NCI-H187 (cell line): ENCODE measurements around the gene GFY.

Experiments
- DNase-seq, 2 experiments: peaks; one replicate each; lab custom pipeline; 2025; lab: John Stamatoyannopoulos, UW

GFY gene

DNA sequence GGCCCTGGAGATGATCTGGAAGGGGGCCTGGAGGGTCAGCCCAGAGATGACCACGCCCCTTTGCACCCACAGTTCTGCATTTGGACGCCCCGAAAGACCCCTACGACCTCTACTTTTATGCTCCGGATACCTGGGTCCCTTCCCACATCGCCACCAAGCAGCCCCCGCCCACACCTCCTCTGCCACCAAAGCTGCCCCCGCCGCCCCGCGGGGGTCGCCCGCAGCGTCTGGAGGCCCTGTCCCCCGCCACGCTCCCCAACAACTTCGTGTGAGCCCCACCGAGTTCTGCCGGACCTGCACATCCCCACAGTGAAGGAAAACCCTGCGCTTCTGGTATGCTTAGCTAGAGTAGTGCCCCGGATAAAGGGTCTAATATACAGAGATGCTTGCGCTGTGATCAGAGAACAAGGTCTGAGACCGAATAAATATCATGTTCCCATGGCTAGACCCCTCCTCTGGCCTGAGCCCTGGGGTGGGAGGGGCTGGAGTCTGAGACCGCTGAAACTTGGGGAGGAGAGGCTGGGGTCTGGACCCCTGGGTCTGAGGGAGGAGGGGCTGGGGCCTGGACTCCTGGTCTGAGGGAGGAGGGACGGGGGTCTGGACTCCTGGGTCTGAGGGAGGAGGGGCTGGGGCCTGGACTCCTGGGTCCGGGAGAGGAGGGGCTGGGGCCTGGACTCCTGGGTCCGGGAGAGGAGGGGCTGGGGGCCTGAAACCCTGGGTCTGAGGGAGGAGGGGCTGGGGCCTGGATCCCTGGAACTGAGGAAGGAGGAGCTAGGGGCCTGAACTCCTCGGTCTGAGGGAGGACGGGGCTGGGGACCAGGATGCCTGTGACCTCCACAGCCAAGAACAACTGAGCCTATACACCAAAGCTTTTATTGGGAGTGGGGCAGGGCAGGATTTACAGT lies 3.6 kb downstream of the GFY start:
- DNase-seq: no peak

DNA sequence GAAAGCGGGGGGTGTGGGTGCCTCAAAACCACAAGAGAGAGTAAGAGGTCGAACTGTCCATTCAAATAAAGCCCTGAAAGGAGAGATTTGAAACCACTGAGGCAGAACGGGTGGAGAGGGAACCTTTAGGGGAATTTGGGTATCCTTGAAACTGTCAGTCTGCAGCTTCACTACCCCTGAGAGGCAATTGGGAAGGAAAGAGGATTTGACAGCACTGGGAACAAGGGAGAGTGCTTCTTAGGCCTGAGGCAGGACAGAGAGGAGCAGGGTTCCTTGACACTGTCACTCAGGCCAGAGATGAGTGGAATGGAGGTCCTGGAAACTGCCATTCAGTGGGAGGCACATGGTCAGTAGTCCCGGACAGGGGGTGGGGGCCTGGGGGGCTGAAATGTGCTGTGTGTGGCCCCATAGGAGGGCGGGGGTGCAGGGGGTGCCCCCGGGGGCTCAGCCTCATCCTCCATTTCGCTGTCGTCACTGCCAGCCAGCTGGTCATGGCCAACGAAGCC lies 5.0 kb downstream of the GFY start:
- DNase-seq: peak; percentile 38 to 51

DNA sequence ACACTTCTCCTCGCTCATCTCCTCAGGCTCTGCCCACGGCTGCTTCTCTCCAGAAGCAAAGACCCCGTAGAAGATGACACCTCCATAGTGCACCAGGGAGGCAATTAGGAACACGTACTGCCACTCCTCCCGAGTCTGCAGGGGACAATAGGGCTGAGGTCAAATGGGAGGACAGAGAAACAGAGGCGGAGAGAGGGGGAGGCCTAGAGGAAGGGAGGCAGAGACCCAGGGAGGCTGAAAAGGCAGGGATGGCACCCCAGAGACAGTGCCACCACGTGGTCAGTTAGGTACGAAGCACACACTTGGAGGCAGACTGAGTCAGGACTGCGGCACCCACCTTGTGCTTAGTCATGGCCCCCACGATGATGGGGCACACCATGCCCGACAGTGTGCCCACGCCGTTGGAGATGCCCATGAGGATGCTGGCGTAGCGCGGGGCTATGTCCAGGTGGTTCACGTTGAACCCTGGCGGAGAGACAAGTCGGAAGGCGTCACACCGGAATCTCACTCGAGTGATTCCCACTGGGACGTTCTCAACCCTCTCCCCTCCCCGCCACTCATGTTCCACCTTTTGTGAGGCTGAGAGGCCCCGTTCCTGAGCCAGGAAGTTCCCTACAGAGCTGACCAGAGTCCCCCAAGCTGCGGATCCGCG lies 5.6 kb downstream of the GFY start:
- DNase-seq: no peak

DNA sequence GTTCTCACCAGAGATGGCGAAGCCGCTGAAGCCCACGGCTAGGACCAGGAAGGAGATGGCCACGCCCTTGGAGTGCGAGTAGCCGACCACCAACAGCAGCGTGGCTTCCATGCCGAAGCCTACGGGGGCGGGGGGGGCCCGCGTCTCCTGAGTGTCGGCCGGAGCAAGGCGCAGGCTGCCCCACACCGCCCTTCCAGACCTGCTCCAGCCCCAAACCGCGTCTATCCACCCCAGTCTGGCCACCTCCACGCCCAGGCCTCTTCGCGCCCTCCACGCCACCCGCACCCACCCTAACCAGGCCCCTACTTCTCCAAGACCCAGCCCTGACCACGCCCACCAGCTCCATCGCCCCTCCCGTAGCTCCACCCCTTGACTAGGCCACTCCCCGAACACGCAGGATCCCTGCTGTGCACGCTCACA lies 6.2 kb downstream of the GFY start:
- DNase-seq: no peak

DNA sequence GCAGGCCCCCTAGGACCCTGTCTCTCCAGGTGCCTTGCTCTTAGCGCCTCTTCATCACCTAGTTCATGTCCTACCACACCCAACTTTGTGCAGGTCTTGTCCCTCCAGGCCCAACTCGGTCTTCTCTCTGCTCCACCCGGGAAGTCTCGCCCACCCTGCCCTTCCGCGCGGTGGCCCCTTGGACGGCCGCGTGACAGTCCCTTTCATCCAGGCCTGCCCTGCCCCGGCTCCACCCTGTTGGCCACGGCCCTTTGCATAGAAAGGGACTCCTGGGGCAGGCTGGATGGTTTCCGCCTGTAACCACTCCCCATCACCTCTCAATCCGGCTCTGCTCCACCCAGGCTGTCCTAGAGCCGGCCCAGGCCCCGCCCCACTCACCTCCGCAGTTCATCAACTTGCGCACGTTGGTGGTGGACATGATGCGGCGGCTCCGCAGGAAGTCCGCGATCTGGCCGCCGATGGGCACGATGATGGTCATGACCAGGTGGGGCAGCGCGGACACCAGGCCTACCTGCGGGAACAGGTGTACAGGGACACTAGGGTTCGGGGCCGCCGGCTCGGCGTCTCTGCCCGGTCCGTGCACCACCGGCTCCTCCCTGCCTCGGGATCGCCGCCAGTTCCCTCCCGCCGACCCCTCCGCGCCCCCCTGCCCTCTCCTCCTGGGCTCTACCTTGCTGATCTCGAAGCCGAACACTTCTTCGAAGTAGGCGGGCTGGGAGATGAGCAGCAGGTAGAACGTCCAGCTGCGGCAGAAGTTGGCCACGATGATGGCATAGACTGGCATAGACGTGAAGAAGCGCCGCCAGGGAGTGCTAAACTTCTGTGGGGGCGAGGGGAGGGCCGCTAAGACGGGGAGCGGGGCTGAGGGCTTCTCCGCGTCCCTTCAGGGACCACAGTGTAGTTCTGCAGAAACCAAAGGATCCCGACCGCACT lies 7.2 kb downstream of the GFY start:
- DNase-seq: no peak

DNA sequence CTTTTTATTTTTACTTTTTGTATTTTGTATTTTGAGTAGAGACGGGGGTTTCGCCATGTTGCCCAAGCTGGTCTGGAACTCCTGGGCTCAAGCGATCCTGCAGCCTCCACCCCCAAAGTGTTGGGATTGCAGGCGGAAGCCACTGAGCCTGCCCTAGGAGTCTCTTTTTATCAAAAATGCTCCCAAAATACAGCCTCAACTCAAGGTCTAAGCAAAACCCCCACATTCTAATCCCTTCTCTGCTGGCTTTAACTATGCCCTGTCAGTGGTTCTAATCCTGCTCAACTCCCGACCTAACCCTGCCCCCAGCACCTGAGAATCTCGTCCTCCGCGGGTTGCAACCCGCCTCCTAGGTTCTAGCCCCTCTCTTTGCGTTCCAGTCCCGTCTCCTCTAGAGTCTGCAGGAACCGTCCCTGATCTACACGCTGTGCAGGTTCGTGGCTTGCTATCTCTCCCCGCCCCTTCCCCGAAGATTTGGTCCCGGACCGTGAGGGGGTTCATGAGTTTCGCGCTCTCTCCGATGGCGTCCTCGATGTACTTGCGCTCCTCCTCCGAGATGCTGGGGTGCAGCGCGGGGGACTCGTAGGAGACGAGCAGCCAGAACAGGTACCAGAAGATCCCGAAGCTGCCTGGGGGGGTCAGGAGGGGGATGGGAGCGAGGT lies 8.2 kb downstream of the GFY start:
- no peak for DNase-seq

DNA sequence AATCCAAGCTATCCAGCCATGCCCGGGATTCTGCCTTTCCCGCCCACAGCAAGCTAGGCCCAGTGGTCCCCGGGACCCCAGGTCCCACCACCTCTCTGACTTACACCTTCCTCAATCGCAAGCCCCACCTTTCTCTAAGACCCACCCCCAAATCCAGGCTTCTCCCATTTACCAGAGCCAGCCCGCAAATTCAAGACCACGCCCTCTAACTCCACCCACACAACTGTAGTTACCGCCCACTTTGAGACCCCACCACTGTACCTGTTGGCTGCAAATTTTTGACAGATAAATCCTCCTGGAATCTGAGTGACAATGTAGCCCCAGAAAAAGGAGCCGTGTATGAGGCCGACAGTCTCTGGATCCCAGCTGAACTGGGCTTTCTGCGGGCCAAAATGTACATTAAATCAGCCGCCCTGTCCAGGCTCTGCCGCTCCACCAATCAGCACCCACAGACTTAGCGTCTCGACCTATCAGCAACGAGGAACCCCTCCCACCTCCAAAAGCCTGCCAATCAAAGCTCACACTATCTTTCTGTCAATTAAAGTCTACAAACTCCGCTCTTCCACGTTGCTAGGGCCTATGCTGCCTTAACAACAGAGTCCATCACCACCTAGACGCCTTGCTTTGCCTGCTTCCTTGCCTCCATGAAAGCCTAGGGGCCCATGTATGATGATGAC lies 9.9 kb downstream of the GFY start:
- DNase-seq: no peak

DNA sequence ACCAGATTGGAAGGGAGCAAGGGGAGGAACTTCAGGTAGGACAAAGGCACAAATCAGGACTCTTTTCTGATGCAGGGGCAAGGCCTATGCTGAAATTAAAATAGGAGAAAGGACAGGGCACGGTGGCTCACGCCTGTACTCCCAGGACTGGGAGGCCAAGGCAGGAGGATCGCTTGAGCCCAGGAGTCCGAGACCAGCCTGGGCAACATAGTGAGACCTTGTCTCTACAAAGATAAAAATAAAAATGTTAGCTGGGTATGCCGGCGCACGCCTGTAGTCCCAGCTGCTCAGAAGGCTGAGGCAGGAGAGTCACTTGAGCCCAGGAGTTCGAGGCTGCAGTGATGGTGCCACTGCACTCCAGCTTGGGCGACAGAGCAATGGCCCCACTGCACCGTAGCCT lies 10.5 kb downstream of the GFY start:
- DNase-seq: no peak

DNA sequence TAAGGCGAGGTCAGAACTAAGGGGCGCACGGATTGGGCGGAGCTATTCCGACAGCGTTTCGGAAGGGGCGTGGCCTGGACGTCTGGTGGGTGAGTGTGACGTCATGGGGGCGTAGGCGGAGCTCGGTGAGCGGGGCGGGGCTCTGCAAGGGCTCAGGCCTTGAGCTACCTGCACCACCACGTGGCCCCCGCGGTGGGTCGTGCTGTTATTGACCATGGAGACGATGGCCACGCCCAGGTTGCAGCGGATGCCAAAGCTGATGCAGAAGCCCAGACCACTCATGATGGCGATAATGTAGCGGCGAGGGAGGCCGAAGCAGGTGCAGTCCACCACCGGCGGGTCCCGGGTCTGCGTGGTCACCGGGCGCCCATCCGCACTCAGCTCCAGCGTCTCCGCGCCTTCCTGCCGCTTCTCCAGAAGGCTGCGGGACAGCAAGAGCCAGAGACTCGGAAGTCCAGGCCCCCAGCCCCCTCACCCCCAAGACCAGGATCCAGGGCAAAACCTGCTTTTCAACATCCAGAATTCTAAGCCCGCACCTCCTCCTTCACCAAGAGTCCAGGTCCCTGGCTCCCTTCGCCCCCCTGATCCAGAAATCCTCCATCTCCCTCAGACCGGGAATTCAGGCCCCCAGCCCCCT lies 11.3 kb downstream of the GFY start:
- no peak for DNase-seq

DNA sequence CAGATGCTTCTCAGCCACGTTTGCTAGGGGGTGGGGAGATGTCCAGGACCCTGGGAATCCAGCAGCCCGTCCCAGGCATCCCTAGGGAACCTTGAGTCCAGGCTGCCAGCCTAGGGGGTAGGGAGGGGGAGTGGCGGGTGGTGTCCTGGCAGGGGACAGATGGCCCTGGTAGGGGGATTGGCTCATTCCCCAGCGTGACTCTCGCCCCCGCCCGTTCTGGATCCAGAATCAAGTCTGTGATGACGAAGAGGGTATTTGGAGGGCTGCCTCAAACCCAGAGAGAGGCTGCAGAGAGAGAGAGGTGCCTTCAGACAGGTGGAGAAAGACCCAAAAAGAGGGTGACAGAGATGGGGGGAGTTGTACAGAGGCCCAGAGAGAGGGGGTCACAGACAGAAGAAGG lies 12.0 kb downstream of the GFY start:
- no peak for DNase-seq

DNA sequence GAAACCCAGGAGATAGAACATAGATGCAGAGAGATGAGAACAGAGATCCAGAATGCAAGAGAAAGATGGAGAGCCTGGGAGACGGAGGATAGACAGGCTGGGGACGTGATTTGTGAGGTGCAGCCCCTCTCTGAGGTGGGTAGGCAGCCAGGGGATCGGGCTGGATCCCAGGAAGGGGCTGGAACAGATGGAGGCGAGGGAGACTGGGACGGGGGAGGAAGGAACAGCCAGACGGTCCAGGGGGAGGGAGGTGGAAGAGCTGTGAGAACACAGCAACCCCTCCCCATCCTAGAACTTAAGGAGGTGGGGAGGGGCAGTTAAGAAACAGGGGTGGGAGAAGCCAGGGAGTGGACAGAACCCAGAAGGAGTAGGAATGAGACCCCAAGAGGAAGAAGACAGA lies 13.1 kb downstream of the GFY start:
- DNase-seq: no peak

DNA sequence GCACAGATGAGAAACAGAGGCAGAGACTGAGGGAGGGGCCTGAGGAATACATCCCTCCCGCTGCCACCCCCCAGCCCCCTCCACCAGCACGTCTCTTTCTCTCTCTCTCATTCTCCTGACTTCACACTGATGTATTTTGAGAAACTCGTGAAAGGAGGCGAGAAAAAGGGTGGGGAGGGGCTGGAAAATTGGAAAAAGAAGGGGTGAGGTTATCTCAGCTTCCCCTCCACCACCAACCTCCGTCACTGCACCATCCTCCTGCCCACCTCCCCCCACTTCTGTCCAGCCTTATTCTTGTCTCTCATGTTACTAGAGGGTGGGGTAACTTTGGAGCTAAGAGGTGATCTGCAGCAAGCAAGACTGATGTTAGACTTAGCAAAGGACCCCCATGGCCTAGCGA lies 14.6 kb downstream of the GFY start:
- DNase-seq: no peak

DNA sequence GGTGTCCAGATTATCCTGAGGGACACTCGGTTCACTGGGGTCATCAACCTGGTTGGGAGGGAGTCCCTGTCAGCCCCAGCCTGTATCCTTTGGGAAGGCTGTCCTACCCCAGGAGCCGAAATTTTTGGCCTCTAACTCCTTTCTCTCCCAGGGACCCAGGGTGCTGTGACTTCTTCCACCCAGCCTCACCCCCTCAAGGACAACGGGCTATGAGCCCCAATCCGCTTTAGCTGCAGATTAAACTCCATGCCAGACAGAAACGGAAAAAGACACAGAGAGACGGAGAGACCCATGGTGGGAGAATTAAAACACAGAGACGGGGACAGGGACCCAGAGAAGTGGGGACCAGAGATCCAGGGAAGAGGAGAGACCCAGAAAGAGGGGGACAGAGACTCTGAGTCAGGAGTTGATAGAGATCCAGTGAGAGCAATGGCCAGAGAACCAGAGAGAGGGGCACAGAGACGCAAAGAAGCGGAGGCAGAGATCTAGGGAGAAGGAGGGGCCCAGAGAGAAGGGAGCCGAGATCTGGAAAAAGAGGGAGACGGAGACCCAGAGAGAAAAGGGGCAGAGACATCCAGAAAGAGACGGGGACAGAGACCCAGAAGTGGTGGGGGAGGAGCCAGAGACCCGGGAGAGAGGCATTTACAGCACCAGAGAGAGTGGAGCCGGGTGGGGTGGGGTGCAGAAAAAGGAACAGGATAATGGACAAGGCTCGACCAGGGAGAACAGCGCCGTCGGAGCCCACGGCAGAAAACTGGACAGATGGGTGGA lies 15.4 kb downstream of the GFY start:
- DNase-seq: no peak

DNA sequence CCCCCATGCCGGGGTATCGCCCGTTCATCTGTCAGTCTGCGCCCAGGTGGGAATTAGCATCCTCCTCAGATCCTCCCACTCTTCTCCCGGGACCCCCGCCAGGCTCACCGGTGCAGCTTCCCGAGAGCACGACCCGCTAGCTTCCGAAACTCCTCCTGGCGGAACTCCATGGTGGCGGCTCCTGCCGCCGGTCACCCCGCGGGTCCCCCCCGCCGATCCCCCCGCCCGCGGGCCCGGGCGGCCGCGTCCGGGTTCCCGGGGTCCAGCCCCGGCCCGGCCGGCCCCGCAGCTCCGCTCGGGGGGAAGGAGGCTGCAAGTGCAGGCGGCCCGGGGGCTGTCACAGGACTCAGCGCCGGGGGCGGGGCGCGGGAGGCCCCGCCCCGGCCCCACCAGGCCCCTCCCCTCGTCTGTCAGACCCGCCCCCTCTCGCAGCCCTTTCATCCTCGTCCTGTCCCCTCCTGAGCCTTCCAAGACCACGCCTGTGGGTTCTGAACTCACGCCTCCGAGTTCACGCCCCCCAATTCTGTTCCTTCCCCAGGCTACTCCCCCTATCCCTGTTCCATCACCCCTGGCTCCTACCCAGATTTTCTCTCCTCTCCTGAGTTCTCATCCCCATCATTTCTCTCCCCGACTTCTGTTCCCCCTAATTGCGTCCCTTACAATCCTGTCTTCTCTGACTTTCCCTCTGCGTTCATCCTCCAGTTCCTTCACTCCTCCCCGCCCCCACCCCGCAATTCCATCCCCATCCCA lies 16.2 kb downstream of the GFY start, which contains the start of gene SLC17A7:
TSS of gene SLC17A7 (minus strand) at position 318 of the 750 bp plus-strand sequence. CDS start at position 170, 148 bp downstream.
- DNase-seq: no peak

DNA sequence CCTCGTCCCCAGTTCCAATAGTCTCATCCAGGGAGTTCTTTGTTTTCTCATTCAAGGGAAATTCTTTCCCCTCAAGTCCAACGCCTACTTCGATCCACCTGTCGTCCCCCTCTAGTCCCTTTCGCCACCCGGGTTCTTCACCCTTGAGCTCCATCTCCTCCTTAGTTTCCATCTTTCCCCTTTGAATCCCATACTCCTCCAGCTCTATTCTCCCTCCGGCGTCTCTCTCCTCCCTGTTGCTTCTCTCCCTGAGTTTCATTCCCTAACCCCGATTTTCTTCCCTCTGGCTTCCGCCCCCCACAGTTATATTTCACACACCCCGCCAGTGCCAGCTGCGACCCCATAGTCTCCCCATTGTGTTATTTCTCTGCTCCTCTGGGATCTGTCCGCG lies 16.8 kb downstream of the GFY start:
- DNase-seq: no peak

DNA sequence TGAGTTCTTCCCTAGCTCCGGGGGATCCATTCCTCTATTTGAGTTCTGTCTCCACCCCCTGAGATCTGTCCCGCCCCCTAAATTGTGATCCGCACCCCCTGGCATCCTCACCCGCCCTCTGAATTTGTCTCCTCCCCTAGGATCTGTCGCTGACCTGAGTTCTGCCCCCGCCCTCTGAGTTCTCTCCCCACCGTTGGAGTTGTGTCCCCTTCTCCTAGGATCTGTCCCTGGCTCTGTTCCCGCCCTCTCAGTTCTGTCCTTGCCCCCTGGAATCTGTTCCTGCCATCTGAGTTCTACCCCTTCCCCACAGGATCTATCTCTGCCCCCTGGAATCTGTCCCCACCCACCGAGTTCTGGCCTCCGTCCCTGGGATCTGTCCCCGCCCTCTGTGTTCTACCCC lies 17.2 kb downstream of the GFY start:
- DNase-seq: no peak

DNA sequence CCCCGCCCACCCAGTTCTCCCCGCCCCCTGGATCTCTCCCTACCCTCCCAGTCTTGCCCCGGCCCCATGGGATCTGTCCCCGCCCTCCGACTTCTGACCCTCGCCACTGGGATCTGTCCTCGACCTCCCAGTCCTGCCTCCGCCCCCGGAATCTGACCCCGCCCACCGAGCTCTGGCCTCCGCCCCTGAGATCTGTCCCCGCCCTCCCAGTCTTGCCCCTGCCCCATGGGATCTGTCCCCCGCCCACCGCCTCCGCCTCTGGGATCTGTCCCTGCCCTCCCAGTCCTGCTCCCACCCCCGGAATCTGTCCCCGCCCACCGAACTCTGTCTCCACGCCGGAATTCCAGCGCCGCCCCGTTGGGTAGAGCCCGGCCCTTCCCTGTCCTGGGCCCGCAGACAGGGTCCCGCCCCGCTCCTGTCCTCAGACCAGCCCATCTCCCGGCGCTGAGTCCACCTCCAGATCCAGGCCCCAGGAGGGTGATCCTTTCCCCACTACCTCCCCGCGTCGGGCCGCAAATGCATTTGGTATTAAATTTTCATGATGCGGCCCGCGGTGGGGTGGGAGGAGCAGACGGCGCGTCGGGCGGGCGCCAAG lies 17.7 kb downstream of the GFY start:
- DNase-seq: peak; percentile 70 to 88

DNA sequence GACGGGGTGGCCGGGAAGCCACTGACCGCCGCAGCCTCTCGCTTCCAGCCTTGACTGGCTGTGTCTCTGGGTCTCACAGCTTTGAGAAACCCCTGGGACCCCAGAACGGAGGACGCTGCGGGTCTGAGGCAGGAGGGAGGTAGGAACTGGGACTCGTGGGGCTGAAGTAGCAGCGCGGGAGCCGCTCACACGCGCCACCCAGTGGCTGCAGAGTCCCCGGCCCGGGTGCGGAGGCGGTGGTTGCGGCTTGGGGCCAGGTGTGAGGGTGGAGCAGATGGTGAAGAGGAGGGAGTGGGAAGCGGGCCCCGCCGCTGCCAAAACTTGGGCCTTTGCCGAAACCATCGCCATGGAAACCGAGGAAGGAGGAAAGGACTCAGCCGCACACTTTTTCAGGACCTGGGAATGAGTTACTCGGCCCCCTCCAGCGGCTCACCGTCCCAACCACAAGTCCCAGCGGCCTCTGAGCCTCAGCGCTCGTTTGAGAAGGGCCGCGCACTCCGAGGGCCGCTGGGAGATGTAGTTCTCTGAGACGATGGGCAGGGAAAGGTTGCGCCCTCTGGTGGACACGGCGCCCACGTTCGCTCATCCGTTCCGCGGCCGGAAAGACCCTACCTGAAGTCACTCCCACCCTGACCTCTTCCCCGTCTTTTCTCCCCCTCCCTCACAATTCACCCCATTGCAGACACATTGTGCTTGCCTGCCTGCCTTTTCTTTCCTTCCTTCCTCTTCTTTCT lies 18.3 kb downstream of the GFY start:
- peak; percentile 96 to 99 for DNase-seq
